GM10847 (cell line): ENCODE measurements around the gene CELSR1.

Experiments used
- POLR2A ChIP-seq: IDR thresholded peaks from 2 replicates; pipeline ENCODE4 v1.6.1; 2011; ENCODE audit not compliant: insufficient read length; ENCODE audit errors: extremely low read depth

The CELSR1 gene

GRCh38 chr22:46500201-46500600, 37.2 kb downstream of the CELSR1 start:
- no peak for TF ChIP-seq POLR2A

- TF ChIP-seq POLR2A = no peak
Observed at GRCh38 chr22:46499805-46500189, 37.6 kb downstream of the CELSR1 start.

- TF ChIP-seq POLR2A = no peak
Observed at GRCh38 chr22:46491946-46492345, 45.5 kb downstream of the CELSR1 start.

- no peak for TF ChIP-seq POLR2A
Observed at GRCh38 chr22:46490538-46490937, 46.9 kb downstream of the CELSR1 start.

- TF ChIP-seq POLR2A = no peak
Observed at GRCh38 chr22:46486996-46487717, 50.3 kb downstream of the CELSR1 start.

GRCh38 chr22:46484861-46485595, 52.4 kb downstream of the CELSR1 start:
- no peak for TF ChIP-seq POLR2A

- TF ChIP-seq POLR2A = no peak
Observed at GRCh38 chr22:46484156-46484860, 53.1 kb downstream of the CELSR1 start.

GRCh38 chr22:46483353-46483752, 54.1 kb downstream of the CELSR1 start:
- TF ChIP-seq POLR2A = no peak

- no peak for TF ChIP-seq POLR2A
Observed at GRCh38 chr22:46482056-46482675, 55.3 kb downstream of the CELSR1 start.

- no peak for TF ChIP-seq POLR2A
Observed at GRCh38 chr22:46481386-46481785, 56.0 kb downstream of the CELSR1 start.

GRCh38 chr22:46480396-46480795, 57.0 kb downstream of the CELSR1 start:
- TF ChIP-seq POLR2A = no peak

- no peak for TF ChIP-seq POLR2A
Observed at GRCh38 chr22:46479046-46479445, 58.4 kb downstream of the CELSR1 start.

- no peak for TF ChIP-seq POLR2A
Observed at GRCh38 chr22:46478083-46478551, 59.3 kb downstream of the CELSR1 start.

- TF ChIP-seq POLR2A = no peak
Observed at GRCh38 chr22:46476547-46476941, 60.9 kb downstream of the CELSR1 start.

GRCh38 chr22:46473896-46474557, 63.4 kb downstream of the CELSR1 start:
- no peak for TF ChIP-seq POLR2A
